K562 (cell line): ENCODE data around the gene IRS2. TPM values are rescaled to one million over a fixed set of nuclear protein-coding genes. Genes with fewer than 3 reads are reported as not detected.

ENCODE experiments used
- ATAC-seq: fragments of 200-7000 bp; cut with Tn5 transposase; 3 replicates; pipeline ENCODE4 v1.9.1; 2020; ENCODE audit warnings: moderate library complexity
- BruUV-seq: library from RNA; stranded (reverse); fragments of 400-500 nt; replicated peaks from 2 replicates; lab custom pipeline; 2021; lab: Mats Ljungman, UMichigan
- CTCF ChIA-PET: fragments of 300-600 bp; formaldehyde crosslinking; extraction: SDS; loops from one replicate; lab custom pipeline; 2021; ENCODE audit warnings: low intra/inter-chr PET ratio; lab: Yijun Ruan, JAX
- POLR2A ChIA-PET: fragments of 300-600, 350-650 bp; sonication (Branson Sonifier 250); formaldehyde crosslinking; extraction: SDS; loops from one replicate; lab custom pipeline; 2021; ENCODE audit warnings: antibody characterized with exemption, inconsistent platforms; lab: Yijun Ruan, JAX
- DNase-seq, 4 experiments: peaks; one replicate each; pipeline versions ENCODE4 v3.0.0 to v3.0.0-alpha.2; 2011 to 2018; ENCODE audit warnings: low spot score in 3 of 4, mixed read lengths in 3 of 4; ENCODE audit errors: extremely low read depth in 1 of 4
- FAIRE-seq: peaks from 2 replicates; lab custom pipeline; 2011; peaks lifted over from hg19 to GRCh38; lab: Jason Lieb, UNC
- H2AFZ ChIP-seq: 2 replicates; pipeline ENCODE4 v1.6.0; 2011; ENCODE audit warnings: low read depth, low read length, control low read depth, inconsistent platforms
- H3K27ac ChIP-seq: fragments of 200-600 bp; 3 replicates; pipeline ENCODE4 v1.8.0; 2011; ENCODE audit warnings: low read depth, mild to moderate bottlenecking, control low read depth, inconsistent platforms, low read length, moderate library complexity, mixed read lengths; ENCODE audit errors: extremely low read depth
- H3K27me3 ChIP-seq, 2 experiments: fragments of 300-600 bp in 1 of 2; 2 replicates in 1 of 2; 3 replicates in 1 of 2; pipeline versions ENCODE4 v1.6.0 to v1.8.0; 2011; ENCODE audit warnings: inconsistent platforms in 2 of 2, low read length in 2 of 2, mild to moderate bottlenecking in 1 of 2, mixed read lengths in 1 of 2, moderate library complexity in 1 of 2; ENCODE audit not compliant: control insufficient read depth in 2 of 2, insufficient read depth in 2 of 2
- H3K36me3 ChIP-seq: fragments of 300-600 bp; 3 replicates; pipeline ENCODE4 v1.8.0; 2011; ENCODE audit warnings: mild to moderate bottlenecking, low read length, inconsistent platforms; ENCODE audit not compliant: control insufficient read depth, insufficient read depth
- H3K4me1 ChIP-seq, 2 experiments: fragments of 200-600 bp in 1 of 2; replicated peaks in 1 of 2; 2 replicates in 1 of 2; 3 replicates in 1 of 2; pipeline versions ENCODE4 v1.5.1 to v1.8.0; 2011; ENCODE audit warnings: inconsistent platforms in 2 of 2, low read length in 2 of 2, mild to moderate bottlenecking in 1 of 2, mixed read lengths in 1 of 2, moderate library complexity in 1 of 2; ENCODE audit not compliant: control insufficient read depth in 2 of 2, insufficient read depth in 2 of 2
- H3K4me2 ChIP-seq: 2 replicates; pipeline ENCODE4 v1.6.1; 2011; ENCODE audit warnings: low read length, control low read depth, inconsistent platforms, mixed read lengths; ENCODE audit not compliant: insufficient read depth
- H3K4me3 ChIP-seq: fragments of 200-600 bp; sonication (generic), shearing (Covaris generic); 2 replicates; pipeline ENCODE4 v1.5.1; 2016; ENCODE audit warnings: control low read depth, inconsistent platforms
- H3K79me2 ChIP-seq: fragments of 200-600 bp; 3 replicates; pipeline ENCODE4 v1.8.0; 2011; ENCODE audit warnings: low read length, inconsistent platforms; ENCODE audit not compliant: control insufficient read depth, insufficient read depth
- H3K9ac ChIP-seq, 2 experiments: 2 replicates each; pipeline versions ENCODE4 v1.6.0 to v1.6.1; 2011; ENCODE audit warnings: low read depth in 2 of 2, low read length in 2 of 2, control low read depth in 1 of 2, inconsistent platforms in 1 of 2, mild to moderate bottlenecking in 1 of 2, mixed read lengths in 1 of 2; ENCODE audit not compliant: insufficient read depth in 1 of 2
- H3K9me1 ChIP-seq: one replicate; pipeline ENCODE4 v1.6.0; 2011; ENCODE audit warnings: inconsistent platforms, mild to moderate bottlenecking, low read length, moderate library complexity; ENCODE audit not compliant: control insufficient read depth, insufficient read depth
- H3K9me3 ChIP-seq: replicated peaks from 2 replicates; pipeline ENCODE4 v1.5.1; 2011; ENCODE audit warnings: low read depth, low read length, inconsistent platforms; ENCODE audit not compliant: control insufficient read depth, insufficient read depth
- H4K20me1 ChIP-seq: replicated peaks from 2 replicates; pipeline ENCODE4 v1.6.1; 2011; ENCODE audit warnings: low read length, inconsistent platforms, mixed read lengths; ENCODE audit not compliant: control insufficient read depth, insufficient read depth
- IFI16 ChIP-seq: fragments of 250-450 bp; sonication (Bioruptor Pico); IDR thresholded peaks from 2 replicates; pipeline ENCODE4 v2.1.2; 2022; ENCODE audit warnings: mild to moderate bottlenecking, inconsistent platforms
- NONO ChIP-seq, 2 experiments: fragments of 200-400 bp in 1 of 2; fragments of 450-650 bp in 1 of 2; formaldehyde crosslinking in 1 of 2; IDR thresholded peaks; 2 replicates each; pipeline ENCODE4 v1.6.1; 2017; ENCODE audit warnings: low read depth in 2 of 2, mild to moderate bottlenecking in 2 of 2, moderate library complexity in 2 of 2, low read length in 1 of 2
- PCBP1 ChIP-seq: fragments of 200-400 bp; formaldehyde crosslinking; IDR thresholded peaks from 2 replicates; pipeline ENCODE4 v1.6.1; 2018; ENCODE audit warnings: mild to moderate bottlenecking, low read depth, low read length; ENCODE audit not compliant: poor library complexity, severe bottlenecking
- POLR2G ChIP-seq: fragments of 200-400 bp; formaldehyde crosslinking; IDR thresholded peaks from 2 replicates; pipeline ENCODE4 v1.6.1; 2017; ENCODE audit warnings: low read depth, mild to moderate bottlenecking, antibody characterized with exemption, low read length, moderate library complexity
- TSHZ1 ChIP-seq: fragments of 250-450 bp; sonication (Bioruptor Pico); IDR thresholded peaks from 2 replicates; pipeline ENCODE4 v1.4.0; 2020; ENCODE audit warnings: mild to moderate bottlenecking, moderate library complexity
- ZBTB7A ChIP-seq: IDR thresholded peaks from 2 replicates; pipeline ENCODE4 v1.6.1; 2011; ENCODE audit warnings: low read depth, mild to moderate bottlenecking, low read length, moderate library complexity, borderline replicate concordance; ENCODE audit not compliant: control insufficient read depth
- ZNF586 ChIP-seq: fragments of 450-650 bp; formaldehyde crosslinking; conservative IDR thresholded peaks from 2 replicates; pipeline ENCODE4 v1.4.0; 2020; ENCODE audit warnings: mild to moderate bottlenecking, moderate library complexity
- WGBS: fragments of 100-300 bp; shearing (Covaris generic); methylation state at CpG from one replicate; pipeline ENCODE4 v1.1.6; 2016; ENCODE audit warnings: low coverage, mixed read lengths; ENCODE audit not compliant: insufficient coverage; ENCODE audit errors: missing lambda C conversion rate; 5-methylcytosine and 5-hydroxymethylcytosine counted together
- in situ Hi-C: fragments of 300-500 bp; cut with MboI; formaldehyde crosslinking; loops from 4 replicates; pipeline ENCODE4 v1.15.0; 2018; ENCODE audit warnings: inconsistent platforms, mixed read lengths
- intact Hi-C: fragments of 100-400 bp; cut with micrococcal nuclease; formaldehyde crosslinking; loops from 2 replicates; pipeline ENCODE4 v1.14.2; 2022
- polyA plus RNA-seq, 8 experiments: library from polyadenylated mRNA; depleted of rRNA in 4 of 8; stranded (reverse) in 5 of 8; unstranded in 3 of 8; fragments of >200 nt; fragmentation: Nextera tagmentation in 2 of 8; fragmentation: Illumina TruSeq in 1 of 8; extraction: Ambion mirVana in 2 of 8; extraction: Trizol in 1 of 8; gene quantifications; 2 replicates each; pipeline versions ENCODE4 v1.2.1 to v1.2.3, GENCODE V29; 2011 to 2014; ENCODE audit warnings: inconsistent platforms in 1 of 8, missing spikeins in 1 of 8
- total RNA-seq, 7 experiments: library from RNA; depleted of rRNA in 6 of 7; stranded (reverse); fragments of >200 nt in 6 of 7; fragmentation: Illumina TruSeq in 2 of 7; extraction: Trizol in 2 of 7; gene quantifications; 2 replicates each; pipeline versions ENCODE4 v1.2.1 to v1.2.3, GENCODE V29; 2011 to 2021; ENCODE audit warnings: low replicate concordance in 1 of 7

The IRS2 gene
- total and polyA plus RNA-seq, 9 of the 15 experiments (the other 6 are each of a cell fraction or from before 2014, with no cell fraction given), result 0.36 to 4.6 (median 0.63) TPM

GRCh38 chr13:109787135-109787954 is 962 bp upstream of the IRS2 start (continued):
- peak; percentile 78 for TF ChIP-seq POLR2G
- TF ChIP-seq ZBTB7A, result peak; percentile 52; the same call in 1 of the 2 replicates
- 0 out of 2 replicates have a peak, but pooled peaks have one; percentile 23 for TF ChIP-seq ZNF586 (CRISPR knock-in tag)
- TF ChIP-seq IFI16 (CRISPR knock-in tag), result no peak
- TF ChIP-seq PCBP1, result peak; percentile 59

GRCh38 chr13:109785892-109786450 is 412 bp downstream of the IRS2 start:
- WGBS, result no CpG with 5 or more reads among the region's 88 CpGs
- CTCF ChIA-PET, result no interaction called here
- peak in 3 of 4 experiments; percentile 8 to 49 (median 47) for DNase-seq
- BruUV-seq, result no TSS peak
- peak in 1 of 2 experiments; percentile 45; a peak in 1 of 4 replicates for TF ChIP-seq NONO (IDR thresholded peaks at IDR 0.05; ENCODE audit: low read depth in 2 of 2, low read length in 1 of 2)
- TF ChIP-seq TSHZ1, result no peak
- no peaks in the 10 kb centered on the region for H3K27me3 ChIP-seq
- H3K4me2 ChIP-seq, result no peak overlapping the region; the same call in 1 of the 2 replicates
- peak overlapping the region; percentile 24 for H3K4me3 ChIP-seq
- no peak overlapping the region for H2AFZ ChIP-seq
- H4K20me1 ChIP-seq, result no peaks in the 10 kb centered on the region
- intact Hi-C loops, result loop anchor here (5.0 kb wide), 1 partner anchor 84 kb away; no protein-coding TSS in a partner anchor
- H3K9ac ChIP-seq, result peak overlapping the region in 1 of 2 experiments; percentile 85; a peak in 2 of 4 replicates
- no peaks in the 10 kb centered on the region for H3K9me1 ChIP-seq
- in situ Hi-C loops, result no loop called here
- H3K36me3 ChIP-seq, result no peaks in the 10 kb centered on the region
- FAIRE-seq, result no peak
- H3K27ac ChIP-seq, result peak overlapping the region; percentile 30; the same call in 1 of the 3 replicates
- POLR2A ChIA-PET, result no interaction called here
- H3K9me3 ChIP-seq, result no peaks in the 10 kb centered on the region
- H3K79me2 ChIP-seq, result peaks cover 5% of the 10 kb centered on the region
- peaks cover 4 to 33% of the 10 kb centered on the region in 2 experiments; a peak in 3 of 5 replicates for H3K4me1 ChIP-seq
- no peak for ATAC-seq
